Dedifferentiated amniotic fluid mesenchymal stem cell (primary cell): ENCODE results near the gene PAIP1.
"Not testable (repeated sequence)": the region's sequence is repeated elsewhere in the genome, so short reads cannot be mapped to it uniquely, and the experiment has no call there.

Experiments used
- DNase-seq: peaks from one replicate; pipeline ENCODE4 v3.0.0-alpha.2; 2016; ENCODE audit errors: extremely low spot score

Gene PAIP1, protein sequence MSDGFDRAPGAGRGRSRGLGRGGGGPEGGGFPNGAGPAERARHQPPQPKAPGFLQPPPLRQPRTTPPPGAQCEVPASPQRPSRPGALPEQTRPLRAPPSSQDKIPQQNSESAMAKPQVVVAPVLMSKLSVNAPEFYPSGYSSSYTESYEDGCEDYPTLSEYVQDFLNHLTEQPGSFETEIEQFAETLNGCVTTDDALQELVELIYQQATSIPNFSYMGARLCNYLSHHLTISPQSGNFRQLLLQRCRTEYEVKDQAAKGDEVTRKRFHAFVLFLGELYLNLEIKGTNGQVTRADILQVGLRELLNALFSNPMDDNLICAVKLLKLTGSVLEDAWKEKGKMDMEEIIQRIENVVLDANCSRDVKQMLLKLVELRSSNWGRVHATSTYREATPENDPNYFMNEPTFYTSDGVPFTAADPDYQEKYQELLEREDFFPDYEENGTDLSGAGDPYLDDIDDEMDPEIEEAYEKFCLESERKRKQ

GRCh38 chr5:43556857-43557542 is at the start of gene PAIP1:
Gene PAIP1 (minus strand): TSS chr5:43557077. CDS start chr5:43556846, 231 bp downstream.
- DNase-seq = peak; percentile 75

DNA sequence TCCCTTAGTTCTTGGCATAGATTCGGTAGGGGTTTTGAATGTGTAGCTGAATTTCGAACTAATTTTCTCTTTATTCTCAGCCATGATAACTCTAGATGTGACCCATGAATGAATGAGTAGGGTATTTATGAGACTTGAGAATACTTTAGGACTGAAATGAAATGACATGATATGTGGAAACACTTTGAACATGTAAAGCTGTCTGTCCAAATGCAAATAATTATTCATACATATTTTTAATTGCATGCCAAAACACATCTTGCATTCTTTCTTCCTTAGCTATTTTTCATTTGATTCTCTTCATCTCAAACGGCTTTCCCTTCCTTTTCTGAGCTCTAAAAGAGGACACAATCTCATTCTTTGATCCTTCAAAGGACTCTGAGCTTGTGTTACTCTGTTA is 49.5 kb upstream of the PAIP1 start:
- DNase-seq = no peak

- DNase-seq = no peak
Measured at GRCh38 chr5:43604699-43605098, 47.8 kb upstream of the PAIP1 start.

DNA sequence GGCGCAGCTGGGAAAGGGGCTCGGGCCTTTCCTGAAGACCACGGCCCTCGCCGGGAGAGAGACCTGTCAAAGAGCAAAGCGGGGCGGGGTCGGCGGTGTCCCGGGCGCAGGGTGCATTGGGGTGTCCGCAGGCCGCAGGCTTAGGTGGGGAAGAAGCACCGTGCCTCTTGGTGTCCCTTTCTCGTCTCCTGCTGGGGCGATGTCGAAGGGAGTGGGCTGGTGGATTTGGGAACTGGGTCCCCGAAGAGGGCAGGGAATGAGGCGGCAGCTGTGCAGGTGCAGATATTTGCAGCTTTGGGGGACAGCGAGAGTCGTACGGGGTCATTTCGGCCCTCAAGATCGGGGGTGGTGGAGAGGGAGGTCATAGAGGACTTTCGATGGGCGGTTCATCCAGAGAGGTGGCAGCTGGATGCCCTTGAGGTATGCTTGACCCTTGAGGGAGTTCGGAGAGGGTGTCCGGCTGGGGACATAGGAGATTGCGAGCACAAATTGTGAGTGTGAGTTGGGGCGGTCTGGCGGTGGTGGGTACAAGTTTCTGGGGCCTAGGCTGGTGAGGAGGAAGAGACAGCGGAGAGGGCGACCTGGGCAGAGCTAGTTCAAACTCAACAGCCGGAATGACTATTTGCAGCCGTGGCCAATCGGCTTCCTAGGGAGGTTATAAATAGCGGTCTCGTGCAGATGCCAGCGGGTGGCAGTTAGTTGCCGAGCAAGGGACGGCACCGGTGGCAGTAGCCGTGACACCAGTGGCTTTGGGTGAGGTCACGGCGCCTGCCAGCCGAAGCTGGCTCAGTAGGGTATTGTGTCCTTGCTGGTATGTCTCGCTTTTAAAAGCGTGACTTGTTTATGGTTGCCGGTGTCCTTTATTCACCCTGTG is 46.7 kb upstream of the PAIP1 start:
- no peak for DNase-seq

DNA sequence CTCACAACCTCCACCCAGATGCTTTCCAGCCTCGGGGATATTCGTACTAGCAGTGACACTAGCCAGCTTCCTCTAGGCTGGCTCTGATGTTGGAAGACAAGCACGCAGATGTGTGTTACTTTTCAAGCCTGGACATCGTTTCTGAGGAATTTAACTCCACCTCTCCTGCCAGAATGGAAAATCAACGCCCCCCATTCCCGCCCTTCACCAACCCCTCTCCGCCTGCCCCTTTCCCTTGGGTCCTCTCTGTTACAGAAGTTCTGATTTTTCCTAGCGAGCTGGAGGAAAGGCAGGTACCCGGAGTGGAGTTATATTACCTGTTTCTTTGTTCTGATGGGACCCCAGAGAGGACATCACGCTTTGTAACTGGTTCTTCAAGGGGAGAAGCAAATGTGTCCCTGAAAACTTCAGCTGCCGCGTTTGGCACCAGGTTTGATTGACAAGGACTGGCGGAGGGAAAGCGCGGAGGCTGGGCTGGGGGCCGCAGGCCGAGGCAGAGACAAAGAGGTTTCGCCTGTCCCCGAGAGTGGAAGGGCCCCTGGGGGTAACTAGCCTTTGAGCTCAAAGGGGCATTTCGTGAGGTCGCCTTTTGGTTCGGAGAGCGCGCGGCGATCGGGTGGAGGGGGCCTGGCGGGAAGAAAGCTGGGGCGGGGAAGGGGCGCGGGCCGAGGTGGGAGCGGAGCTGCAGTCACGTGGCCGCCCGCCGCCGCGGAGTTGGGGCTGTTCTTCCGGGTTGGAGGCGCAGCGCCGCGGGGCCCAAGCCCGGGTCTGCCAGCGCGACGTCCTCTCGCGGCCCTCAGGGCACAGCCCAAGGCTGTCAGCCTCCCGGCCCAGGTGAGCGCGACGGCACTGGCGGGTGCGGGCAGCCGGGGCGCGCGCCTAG is 45.8 kb upstream of the PAIP1 start, which contains the start of gene NNT:
TSS of gene NNT (plus strand) at position 720 of the 883 bp plus-strand sequence. CDS start 6,016 bp downstream, outside the sequence.
- DNase-seq = peak; percentile 56

- no peak for DNase-seq
Measured at GRCh38 chr5:43601454-43602260, 44.8 kb upstream of the PAIP1 start.

GRCh38 chr5:43598927-43599326 is 42.0 kb upstream of the PAIP1 start:
- DNase-seq = not testable (repeated sequence)

GRCh38 chr5:43592363-43592762 is 35.5 kb upstream of the PAIP1 start:
- DNase-seq = no peak

DNA sequence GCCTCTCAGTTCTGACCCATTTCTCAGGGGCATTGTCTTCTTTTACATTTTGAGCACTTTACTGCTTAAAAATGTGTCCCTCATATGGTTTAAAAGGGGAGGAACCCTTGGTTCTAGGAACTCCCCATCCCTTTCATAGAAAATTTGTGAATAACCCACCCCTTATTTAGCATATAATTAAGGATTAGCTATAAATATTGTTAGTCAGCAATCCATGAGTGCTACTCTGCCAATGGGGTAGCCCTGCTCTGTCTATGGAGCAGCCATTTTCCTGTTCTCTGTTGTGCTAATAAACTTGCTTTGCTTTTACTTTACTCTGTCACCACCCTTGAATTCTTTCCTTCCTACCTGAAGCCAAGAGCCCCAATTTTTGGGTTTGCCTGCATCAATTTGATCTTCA is 33.8 kb upstream of the PAIP1 start:
- DNase-seq = no peak

- no peak for DNase-seq
Measured at GRCh38 chr5:43589310-43589709, 32.4 kb upstream of the PAIP1 start.

- no peak for DNase-seq
Measured at GRCh38 chr5:43588842-43589241, 32.0 kb upstream of the PAIP1 start.

DNA sequence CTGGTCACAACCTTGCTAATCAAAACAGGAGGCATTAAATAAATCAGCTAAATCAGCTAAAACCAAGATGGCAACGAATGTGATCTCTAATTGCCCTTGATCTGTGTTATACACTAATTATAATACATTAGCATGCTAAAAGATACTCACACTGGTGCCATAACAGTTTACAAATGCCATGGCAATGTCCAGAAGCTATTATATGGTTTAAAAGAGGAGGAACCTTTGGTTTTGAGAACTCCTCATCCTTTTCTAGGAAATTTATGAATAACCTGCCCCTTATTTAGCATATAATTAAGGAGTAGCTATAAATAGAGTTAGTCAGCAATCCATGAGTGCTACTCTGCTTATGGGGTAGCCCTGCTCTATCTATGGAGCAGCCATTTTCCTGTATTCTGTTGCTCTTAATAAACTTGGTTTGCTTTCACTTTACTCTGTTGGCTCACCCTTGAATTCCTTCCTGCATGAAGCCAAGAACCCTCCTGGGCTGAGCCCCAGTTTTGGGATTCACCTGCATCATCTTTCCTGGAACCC is 27.4 kb upstream of the PAIP1 start:
- DNase-seq = no peak

DNA sequence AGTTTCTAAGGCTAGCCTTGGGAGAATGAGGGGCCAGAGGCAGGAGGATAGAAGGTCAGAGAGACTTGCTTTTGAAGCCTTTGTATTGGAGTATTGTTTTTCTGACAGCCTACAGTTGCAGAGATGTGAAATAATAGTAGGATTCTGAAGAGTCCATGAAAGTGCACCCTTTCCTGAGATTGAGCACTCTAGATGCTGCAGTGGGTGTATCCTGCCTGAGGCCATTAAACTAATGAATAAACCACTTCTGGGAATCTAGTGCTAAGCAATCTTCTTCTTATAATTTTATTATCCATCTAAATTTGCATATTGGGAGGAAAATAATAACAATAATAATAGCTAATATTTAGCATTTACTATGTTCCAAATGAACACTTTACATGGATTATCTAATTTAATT is 26.8 kb upstream of the PAIP1 start:
- DNase-seq = no peak

DNA sequence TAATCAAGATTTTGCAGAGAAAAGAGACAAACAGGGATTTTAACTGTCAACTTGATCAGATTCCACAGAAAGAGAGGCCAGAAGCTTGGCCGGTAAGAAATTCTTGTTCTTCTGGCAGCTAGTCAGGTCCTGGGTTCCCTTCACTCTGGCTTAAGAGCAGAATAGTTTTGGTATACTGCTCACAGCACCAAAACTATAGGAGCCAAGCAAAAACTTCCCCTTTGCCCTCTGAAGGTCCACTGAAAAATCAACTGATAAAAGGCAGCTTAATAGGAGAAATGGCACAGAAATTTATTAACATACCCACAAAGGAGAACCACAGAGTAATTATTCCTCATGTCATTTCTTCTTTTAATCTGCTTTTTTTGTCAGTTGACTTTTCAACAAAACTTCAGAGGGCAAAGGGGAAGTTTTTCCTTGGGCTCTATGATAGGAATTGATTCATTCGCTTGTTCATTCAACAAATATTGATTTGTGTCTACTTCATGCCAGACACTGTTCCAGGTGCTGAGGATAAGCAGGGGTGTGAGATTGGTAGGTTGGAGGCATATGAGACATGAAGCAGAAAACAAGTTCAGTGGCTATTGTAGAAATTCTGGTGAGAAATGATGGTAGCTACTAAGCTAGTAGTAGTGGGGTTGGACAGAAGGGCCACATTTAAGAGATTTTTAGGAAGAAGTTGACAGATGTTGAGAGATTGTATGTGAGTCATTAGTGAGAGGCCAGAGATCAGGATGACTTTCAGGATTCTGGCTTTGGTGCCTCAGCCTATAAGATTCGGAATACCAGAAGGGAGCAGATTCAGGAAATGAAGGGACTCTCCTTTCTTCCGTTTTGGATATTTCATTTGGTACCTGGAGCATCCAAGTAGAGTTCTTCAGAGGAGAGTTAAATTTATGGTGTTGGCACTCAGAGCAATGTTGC is 25.5 kb upstream of the PAIP1 start:
- DNase-seq = no peak

GRCh38 chr5:43581398-43581797 is 24.5 kb upstream of the PAIP1 start:
- no peak for DNase-seq

GRCh38 chr5:43580402-43581210 is 23.7 kb upstream of the PAIP1 start:
- DNase-seq = not testable (repeated sequence)

DNA sequence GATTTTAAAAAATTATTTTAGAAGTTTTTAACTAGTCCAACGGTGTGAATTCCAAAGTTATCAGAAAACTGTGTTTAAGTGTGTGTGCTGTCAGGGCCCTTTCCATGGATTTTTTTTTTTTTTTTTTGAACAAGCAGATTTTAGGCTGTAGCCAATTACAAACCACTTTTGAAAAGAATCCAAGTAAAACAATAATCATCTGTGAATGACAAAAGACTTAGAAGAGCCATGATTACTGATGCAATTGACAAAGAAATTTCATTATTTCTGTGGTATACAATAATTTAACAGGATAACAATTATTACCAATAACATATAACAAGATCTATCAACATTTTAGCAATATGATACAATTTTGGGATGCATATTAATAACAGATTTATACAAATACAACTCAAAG is 16.2 kb upstream of the PAIP1 start:
- peak; percentile 75 for DNase-seq

GRCh38 chr5:43572357-43572756 is 15.5 kb upstream of the PAIP1 start:
- DNase-seq = no peak
